Nephron progenitor cell (in vitro differentiated cells): ENCODE results near the gene NAALADL2.
"Not testable (repeated sequence)": the region's sequence is repeated elsewhere in the genome, so short reads cannot be mapped to it uniquely, and the experiment has no call there.

Experiments used
- DNase-seq: peaks from one replicate; pipeline ENCODE4 v3.0.0; 2021
- H3K27ac Mint-ChIP-seq: 2 replicates; pipeline ENCODE4 v1.8.0; 2021; ENCODE audit warnings: mild to moderate bottlenecking, moderate library complexity, mixed read lengths
- H3K27me3 Mint-ChIP-seq: 2 replicates; pipeline ENCODE4 v1.8.0; 2021; ENCODE audit warnings: mild to moderate bottlenecking, low read depth, mixed read lengths; ENCODE audit not compliant: poor library complexity
- H3K36me3 Mint-ChIP-seq: 2 replicates; pipeline ENCODE4 v1.8.0; 2021; ENCODE audit warnings: low read depth, mixed read lengths
- H3K4me1 Mint-ChIP-seq: 2 replicates; pipeline ENCODE4 v1.8.0; 2021; ENCODE audit warnings: mixed read lengths
- H3K4me3 Mint-ChIP-seq: 2 replicates; pipeline ENCODE4 v1.8.0; 2021; ENCODE audit warnings: mild to moderate bottlenecking, moderate library complexity, mixed read lengths
- H3K9me3 Mint-ChIP-seq: 2 replicates; pipeline ENCODE4 v1.8.0; 2021; ENCODE audit warnings: mild to moderate bottlenecking, moderate library complexity, mixed read lengths
- CTCF ChIP-seq: fragments of 200-600 bp; sonication (generic); IDR thresholded peaks from 2 replicates; pipeline ENCODE4 v1.5.0; 2021; ENCODE audit warnings: antibody characterized with exemption

Gene NAALADL2

GRCh38 chr3:175512700-175513099 lies 653.6 kb downstream of the NAALADL2 start:
- H3K36me3 Mint-ChIP-seq: no peaks in the 10 kb centered on the region
- no peak for TF ChIP-seq CTCF
- no peaks in the 10 kb centered on the region for H3K4me1 Mint-ChIP-seq
- peaks cover 8% of the 10 kb centered on the region for H3K9me3 Mint-ChIP-seq
- no peaks in the 10 kb centered on the region for H3K27me3 Mint-ChIP-seq
- H3K27ac Mint-ChIP-seq: no peak overlapping the region
- H3K4me3 Mint-ChIP-seq: no peak overlapping the region
- no peak for DNase-seq

- H3K36me3 Mint-ChIP-seq: no peaks in the 10 kb centered on the region
- no peak overlapping the region for H3K27ac Mint-ChIP-seq
Measured at GRCh38 chr3:175518459-175518858, 659.3 kb downstream of the NAALADL2 start.

GRCh38 chr3:175521406-175521805 lies 662.3 kb downstream of the NAALADL2 start:
- DNase-seq: no peak
- TF ChIP-seq CTCF: no peak
- no peak overlapping the region for H3K4me3 Mint-ChIP-seq
- no peaks in the 10 kb centered on the region for H3K9me3 Mint-ChIP-seq
- H3K4me1 Mint-ChIP-seq: no peaks in the 10 kb centered on the region
- H3K36me3 Mint-ChIP-seq: no peaks in the 10 kb centered on the region
- H3K27ac Mint-ChIP-seq: no peak overlapping the region
- H3K27me3 Mint-ChIP-seq: no peaks in the 10 kb centered on the region

More at GRCh38 chr3:175518459-175518858, 659.3 kb downstream of the NAALADL2 start:
- no peak for DNase-seq
- Mint-ChIP-seq H3K9me3 (no peaks in the 10 kb centered on the region), H3K4me1 (no peaks in the 10 kb centered on the region), H3K4me3 (no peak overlapping the region), H3K27me3 (no peaks in the 10 kb centered on the region)
- TF ChIP-seq CTCF: no peak

GRCh38 chr3:175526191-175526590 lies 667.1 kb downstream of the NAALADL2 start:
- Mint-ChIP-seq H3K27me3 (peaks cover 2% of the 10 kb centered on the region), H3K36me3 (no peaks in the 10 kb centered on the region), H3K4me3 (no peak overlapping the region), H3K27ac (no peak overlapping the region), H3K9me3 (no peaks in the 10 kb centered on the region), H3K4me1 (no peaks in the 10 kb centered on the region)
- no peak for DNase-seq
- no peak for TF ChIP-seq CTCF

GRCh38 chr3:175526609-175527280 lies 667.6 kb downstream of the NAALADL2 start:
- DNase-seq: no peak
- H3K27me3 Mint-ChIP-seq: peaks cover 2% of the 10 kb centered on the region
- no peak overlapping the region for H3K27ac Mint-ChIP-seq
- H3K36me3 Mint-ChIP-seq: no peaks in the 10 kb centered on the region
- H3K9me3 Mint-ChIP-seq: no peaks in the 10 kb centered on the region
- no peaks in the 10 kb centered on the region for H3K4me1 Mint-ChIP-seq
- no peak overlapping the region for H3K4me3 Mint-ChIP-seq
- no peak for TF ChIP-seq CTCF

GRCh38 chr3:175528693-175529092 lies 669.6 kb downstream of the NAALADL2 start:
- H3K27me3 Mint-ChIP-seq, H3K4me1 Mint-ChIP-seq, H3K36me3 Mint-ChIP-seq, H3K27ac Mint-ChIP-seq, H3K9me3 Mint-ChIP-seq, H3K4me3 Mint-ChIP-seq, DNase-seq: not testable (repeated sequence)
